GM18519 (cell line): Measurements from ENCODE around the gene PIANP.
"Not testable (repeated sequence)": the region's sequence is repeated elsewhere in the genome, so short reads cannot be mapped to it uniquely, and the experiment has no call there.

ENCODE experiments used
- ATAC-seq: cut with Tn5 transposase; IDR thresholded peaks from one replicate; pipeline ENCODE4 v1.9.1; 2021; ENCODE audit warnings: mild to moderate bottlenecking, moderate library complexity; ENCODE audit not compliant: unreplicated experiment, low FRiP score

The PIANP gene

GRCh38 chr12:6708960-6709394 lies 8.4 kb upstream of the PIANP start:
- ATAC-seq: no peak

DNA sequence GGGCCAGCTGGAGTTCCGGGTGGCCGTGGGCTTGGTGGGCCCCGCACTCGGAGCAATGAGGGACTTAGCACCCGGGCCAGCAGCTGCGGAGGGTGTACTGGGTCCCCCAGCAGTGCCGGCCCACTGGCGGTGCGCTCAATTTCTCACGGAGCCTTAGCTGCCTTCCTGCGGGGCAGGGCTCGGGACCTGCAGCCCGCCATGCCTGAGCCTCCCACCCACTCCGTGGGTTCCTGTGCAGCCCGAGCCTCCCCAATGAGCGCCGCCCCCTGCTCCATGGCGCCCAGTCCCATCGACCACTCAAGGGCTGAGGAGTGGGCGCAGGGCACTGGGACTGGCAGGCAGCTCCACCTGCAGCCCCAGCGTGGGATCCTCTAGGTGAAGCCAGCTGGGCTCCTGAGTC lies 7.7 kb upstream of the PIANP start:
- not testable (repeated sequence) for ATAC-seq

- no peak for ATAC-seq
Measured at GRCh38 chr12:6703631-6704030, 3.0 kb upstream of the PIANP start.

GRCh38 chr12:6701078-6701768 lies 608 bp upstream of the PIANP start:
- no peak for ATAC-seq

DNA sequence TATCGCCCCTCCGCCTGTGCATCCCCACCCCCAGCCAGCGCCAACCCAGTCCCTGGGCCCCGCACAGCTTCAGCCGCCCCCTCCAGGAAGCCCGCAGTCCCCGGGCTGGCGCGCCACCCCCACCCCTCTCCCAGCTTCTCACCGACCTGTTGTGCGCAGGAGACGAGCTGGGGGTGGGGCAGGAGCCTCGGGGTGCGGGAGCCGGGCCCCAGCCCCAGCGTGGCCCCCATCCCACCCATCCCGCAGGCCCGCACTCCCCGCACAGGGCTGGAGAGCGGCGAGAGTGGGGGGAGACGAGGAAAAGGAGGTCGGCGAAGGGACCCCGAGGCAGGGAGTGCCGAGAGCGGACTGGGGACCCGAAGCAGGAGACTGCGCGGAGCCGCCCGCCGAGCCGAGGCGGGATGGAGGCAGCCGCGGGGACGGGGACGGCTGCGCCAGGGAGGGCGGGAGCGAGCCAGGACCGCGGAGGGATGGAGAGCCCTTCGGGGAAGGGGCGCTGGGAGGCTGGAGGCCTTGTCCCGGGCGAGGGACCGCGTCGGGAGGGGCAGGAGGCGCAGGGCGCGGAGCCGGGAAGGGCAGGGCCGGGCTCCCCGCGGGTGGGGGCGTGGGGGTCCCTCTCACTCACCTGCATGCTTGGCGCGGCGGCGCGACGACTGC lies 498 bp downstream of the PIANP start:
- no peak for ATAC-seq

DNA sequence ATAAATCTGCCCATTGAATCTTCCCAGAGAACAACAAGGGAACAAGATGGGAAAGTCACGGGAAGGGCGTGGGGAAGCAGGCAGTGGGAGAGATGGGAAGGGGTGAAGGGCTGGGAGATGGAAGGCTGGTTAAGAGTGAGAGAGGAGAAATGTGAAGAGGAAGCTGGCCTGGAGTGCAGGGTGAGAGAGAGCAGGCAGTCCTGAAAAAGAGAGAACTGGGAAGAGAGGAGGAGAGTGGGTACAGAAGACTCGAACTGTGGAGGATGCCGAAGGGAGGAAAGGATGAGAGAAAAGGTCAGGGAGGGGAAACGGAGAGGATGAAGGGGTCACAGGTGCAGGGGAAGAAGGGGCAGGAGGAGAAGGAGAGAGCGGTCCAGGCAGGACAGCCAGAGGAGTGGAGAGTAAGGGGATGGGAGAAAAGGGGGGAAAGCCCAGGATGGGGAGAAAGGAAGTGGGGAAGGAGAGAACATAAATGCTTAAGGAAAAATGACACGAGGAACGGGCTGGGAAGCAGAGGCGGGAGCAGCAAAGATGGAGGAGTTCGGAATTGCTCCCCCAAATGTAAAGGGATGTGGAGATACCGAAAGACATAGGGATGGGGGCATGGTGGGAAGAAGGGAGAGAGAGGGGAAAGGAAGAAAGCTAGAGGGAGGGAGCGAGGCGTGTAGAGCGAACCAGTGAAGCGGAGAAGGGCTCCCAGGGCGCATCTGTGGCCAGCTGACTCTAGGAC lies 1.2 kb downstream of the PIANP start:
- ATAC-seq: no peak

- ATAC-seq: no peak
Measured at GRCh38 chr12:6698352-6699046, 2.1 kb downstream of the PIANP start.

- ATAC-seq: no peak
Measured at GRCh38 chr12:6697584-6698351, 2.8 kb downstream of the PIANP start.

DNA sequence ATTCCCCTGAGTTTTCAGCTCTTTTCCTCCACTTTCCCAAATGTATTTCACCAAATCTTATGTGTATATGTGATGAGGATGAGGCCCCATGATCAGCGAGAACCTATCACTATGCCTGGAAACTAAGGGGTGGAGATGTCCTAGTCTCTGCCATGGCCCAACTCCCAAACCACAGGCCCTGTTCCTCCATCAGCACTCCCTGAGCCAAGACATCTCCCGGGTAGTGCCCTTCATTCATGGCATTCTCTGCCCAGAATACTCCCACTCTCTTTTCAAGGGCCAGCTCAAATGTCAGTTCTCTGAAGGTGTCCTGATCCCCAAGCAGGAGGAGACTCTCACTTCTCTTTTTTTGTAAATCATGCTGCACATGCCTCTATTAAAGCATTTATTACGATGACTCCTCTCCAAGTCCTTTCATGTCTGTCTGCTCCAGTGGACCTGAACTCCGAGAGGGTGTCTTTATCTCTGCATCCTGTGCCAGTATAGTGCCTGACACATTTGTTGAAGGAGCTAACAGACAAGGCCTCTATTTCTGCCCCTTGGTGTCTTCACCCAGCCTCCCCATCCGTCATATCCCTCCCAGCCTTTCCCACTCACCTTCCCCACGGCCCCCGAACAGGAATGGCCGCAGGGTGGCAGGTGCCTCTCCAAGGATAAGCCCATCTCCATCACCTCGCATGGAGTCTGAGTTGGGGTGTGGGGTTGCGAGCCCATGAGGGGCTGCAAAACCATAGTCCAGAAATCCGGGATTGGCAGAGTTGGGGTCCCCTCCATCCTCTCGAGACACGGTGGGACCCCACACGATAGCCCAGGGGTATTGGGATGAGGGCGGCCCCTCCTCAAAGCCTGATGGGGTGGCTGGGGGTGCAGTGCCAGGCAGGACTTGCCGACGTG lies 3.7 kb downstream of the PIANP start:
- ATAC-seq: no peak

- ATAC-seq: no peak
Measured at GRCh38 chr12:6695313-6696045, 5.1 kb downstream of the PIANP start.

DNA sequence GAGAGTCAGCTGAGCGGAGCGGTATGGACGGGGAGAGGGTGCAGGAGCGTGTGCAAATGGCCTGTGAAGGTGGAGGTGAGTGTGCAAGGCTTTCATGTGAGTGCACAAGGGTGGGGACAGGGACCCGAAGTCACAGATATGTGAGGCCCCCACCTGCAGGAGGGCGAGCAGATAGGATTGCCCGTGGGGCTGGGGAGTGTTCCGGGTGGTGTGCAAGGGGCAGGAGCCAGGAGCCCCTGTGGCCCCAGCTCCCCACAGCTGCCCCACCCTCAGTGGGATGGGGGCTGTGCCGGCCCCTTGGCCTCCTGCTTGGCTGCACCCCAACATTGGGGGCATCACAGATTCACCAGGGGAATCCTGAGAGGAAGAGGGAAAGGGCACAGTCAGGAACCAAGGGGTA lies 5.9 kb downstream of the PIANP start:
- ATAC-seq: no peak

- no peak for ATAC-seq
Measured at GRCh38 chr12:6693832-6694355, 6.7 kb downstream of the PIANP start.

DNA sequence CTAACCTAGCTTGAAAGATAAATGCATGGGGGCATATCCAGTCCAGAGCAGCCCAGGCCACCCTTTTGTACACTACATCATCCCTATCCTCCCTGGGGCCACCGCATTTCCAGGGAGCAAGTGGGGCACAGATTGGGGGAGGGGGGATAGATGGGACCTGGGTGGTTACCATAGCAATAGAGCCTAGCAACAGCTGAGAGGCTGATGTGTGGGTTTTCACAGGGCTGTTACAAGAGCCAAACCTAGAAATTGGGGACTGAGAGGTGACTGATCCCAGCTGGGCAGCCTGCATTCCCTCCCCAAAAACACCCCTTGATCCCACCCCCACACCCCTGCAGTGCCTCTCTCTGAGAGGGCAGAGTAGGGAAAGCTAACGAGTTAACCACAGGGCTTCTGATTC lies 7.7 kb downstream of the PIANP start:
- ATAC-seq: no peak

DNA sequence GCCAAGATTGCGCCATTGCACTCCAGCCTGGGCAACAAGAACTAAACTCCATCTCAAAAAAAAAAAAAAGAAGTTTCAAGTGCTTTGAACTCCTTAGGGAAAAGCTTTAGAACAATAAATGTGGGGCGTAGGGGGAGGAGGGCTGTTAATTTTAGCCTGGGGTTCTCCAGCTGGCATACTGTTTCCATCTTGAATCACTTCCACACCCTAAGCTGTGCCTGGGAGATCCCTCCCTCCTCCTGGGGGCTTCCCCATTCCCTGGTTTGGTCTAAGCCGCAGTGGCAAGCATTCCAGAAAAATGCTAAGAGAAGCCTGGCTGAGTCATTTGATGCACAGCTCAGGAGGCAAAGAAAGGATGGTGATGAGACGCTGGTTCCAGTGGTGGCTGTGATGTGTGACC lies 9.1 kb downstream of the PIANP start:
- no peak for ATAC-seq

DNA sequence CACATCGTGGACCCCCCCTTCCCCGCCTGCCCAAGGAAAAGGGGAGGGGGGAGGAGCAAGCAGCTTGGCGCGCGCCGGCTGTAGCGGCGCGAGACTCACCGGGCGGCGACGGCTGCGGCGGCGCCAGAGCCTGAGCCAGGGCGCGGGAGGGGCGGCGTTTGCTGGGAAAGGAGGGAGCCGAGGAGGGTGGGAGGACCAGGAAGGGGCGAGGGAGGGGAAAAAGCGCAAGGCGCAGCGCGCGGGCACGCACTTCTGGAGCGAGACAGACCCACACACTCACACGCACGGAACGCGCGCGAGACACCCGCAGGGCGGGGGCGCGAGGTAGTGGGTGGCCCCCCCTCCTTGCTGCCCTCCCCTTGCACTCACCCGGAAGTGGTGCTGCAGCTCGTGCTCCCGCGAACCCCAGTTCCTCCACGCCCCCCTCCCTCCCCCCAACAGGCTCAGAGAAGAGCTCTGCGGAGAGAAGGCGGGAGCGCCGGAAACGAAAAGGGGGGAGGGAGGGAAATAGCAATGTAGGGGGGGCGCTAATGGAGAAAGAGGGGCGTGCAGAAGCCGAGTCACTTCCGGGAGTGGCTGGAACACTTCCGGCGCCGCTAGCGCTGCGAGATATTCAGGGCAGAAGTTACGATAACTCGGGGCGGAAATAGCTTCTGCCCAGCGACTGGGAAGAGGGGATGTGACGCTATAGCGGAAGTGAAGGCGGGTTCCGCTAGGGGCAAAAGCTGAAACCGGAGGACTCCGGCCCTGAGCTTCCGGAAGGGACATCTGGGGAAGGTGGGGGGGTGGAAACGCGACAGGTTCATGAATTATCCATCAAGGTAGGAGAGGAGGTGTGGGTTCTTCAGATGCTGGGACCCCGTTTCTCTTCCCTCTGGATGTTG lies 11.4 kb downstream of the PIANP start, which contains the start of gene ZNF384:
Gene ZNF384 (minus strand): TSS at position 377 of the 884 bp plus-strand sequence. CDS start 9,855 bp downstream, outside the sequence.
- peak; percentile 69 for ATAC-seq

GRCh38 chr12:6688543-6688998 lies 12.0 kb downstream of the PIANP start:
- no peak for ATAC-seq

DNA sequence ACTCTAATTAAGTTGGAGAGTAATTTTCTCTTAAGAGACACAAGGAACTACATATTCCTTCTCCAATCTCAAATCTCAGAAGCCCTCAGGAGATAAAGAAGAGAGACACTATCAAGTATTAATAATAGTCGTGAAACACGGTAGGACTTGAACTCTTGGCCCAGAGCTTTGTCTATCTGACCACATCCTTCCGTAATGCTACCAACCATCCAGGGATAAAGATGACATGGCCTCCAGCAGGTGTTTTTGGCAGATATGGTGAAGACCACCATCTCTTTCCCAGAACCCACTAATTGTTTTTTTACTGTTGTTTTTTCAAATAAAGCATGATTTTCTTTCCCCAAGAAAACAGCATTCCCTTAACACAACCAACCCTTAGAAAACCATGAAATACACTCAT lies 14.8 kb downstream of the PIANP start:
- no peak for ATAC-seq
